HG02981 (cell line): ENCODE results near the gene COBLL1.

Source experiments
- ATAC-seq: cut with Tn5 transposase; IDR thresholded peaks from one replicate; pipeline ENCODE4 v1.9.1; 2021; ENCODE audit warnings: mild to moderate bottlenecking, moderate library complexity; ENCODE audit not compliant: unreplicated experiment

The COBLL1 gene

DNA sequence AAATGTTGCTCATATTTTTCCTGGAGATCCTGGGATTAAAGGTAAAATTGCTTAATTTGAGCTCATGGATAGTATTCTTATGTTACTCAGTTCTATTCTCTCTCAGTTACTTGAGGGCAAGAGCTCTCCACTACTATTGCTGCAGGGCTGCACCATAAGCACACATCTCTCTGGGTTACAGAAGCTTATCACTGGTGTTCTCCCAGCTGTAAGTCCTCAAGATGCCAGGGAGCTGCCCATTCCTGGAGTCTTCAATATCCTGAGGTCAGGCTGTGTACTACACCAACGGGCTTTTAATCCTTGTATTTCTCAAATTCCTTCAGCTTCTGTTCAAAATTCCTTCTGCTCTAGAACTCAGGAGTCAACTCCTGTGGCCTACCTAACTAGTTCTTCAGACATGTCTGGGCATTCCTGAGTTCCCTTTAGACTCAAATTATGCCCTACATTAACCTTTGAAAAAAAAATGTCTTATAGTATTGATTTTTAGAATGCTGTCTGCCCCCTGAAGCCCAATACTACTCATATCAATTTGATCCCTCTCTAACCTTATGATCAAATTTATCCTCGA lies 17.7 kb upstream of the COBLL1 start:
- no peak for ATAC-seq

DNA sequence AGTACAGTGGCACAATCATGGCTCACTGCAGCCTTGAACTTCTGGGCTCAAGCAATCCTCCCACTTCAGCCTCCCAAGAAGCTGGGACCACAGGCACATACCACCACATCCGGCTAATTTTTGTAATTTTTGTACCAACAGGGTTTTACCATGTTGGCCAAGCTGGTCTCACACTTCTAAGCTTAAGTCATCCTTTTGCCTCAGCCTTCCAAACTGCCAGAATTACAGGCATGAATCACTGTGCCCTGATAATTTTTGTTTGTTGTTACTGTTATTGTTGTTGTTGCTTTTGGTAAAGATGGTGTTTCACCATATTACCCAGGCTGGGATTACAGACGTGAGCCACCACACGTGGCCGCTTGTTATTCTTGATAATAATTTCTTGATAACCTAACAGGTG lies 10.5 kb upstream of the COBLL1 start:
- no peak for ATAC-seq

DNA sequence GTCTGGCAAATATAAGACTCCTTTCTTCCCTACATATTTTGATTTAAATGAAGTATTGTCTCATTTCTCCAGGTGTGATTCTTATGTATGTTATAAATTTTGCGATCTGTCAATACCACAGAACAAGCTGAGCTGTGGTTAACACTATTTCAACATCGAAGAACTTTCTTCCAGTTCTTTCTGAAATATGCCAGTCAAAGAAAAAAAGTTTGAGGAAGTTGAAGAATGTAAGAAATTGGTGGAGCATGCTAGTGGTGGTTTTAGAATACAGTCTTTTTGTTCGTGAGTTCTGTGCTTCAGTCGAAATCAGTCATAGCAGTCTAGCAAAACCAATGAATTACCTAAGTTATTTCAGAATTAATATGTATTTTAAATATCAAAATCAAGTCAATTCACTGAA lies 8.6 kb upstream of the COBLL1 start:
- ATAC-seq, result no peak

DNA sequence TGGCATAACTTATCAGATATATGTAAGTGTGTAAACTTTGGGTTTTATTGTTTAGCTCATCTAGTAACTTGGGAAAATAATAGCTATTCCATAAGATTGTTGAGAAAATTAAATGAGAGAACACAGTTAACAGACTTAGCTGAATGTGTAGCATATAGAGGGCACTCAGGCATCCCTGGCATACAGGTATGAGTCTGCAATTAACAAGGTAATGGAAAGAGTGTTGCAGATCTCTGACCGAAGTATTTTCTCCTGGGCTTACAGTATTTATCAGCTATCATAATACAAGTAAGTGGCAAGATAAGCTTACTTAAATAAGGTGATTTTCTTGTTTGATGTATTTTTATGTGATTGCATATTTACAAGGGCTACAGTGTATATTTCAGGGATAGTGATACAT lies 7.9 kb upstream of the COBLL1 start:
- no peak for ATAC-seq

DNA sequence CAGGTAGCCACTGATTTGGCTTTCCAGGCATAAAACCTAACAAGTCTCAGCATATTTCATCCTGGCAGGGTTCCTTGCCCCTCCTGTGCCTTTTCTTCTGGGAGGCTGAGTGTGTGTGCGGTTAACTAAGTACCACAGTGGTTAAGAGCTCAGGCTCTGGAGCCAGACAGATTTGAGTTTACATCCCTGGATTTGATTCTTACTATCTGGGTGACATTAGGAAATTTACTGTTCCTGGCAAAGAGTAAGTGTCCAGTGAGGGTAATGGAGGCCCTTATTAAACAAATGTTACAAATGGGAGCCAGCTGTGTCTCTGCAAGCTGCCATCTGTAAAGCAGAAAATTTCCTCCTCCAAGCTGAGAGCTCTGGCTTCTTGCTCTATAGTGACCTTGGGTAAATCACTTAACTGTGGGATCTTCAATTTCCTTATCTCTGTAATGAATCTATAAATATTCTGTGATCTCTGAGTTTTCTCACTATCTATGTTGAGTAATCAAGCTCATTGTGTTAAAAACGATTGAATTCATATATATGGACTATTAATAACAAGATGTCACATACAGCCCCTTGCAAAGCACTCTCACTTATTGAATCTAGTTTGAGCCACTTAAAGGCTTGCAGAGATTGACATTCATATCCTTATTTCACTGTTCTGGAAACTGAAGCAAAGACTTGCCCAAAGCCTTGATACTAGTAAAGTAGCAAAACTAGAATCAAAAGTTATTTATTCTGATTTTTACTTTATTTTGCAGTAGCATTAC lies 6.5 kb upstream of the COBLL1 start:
- no peak for ATAC-seq

DNA sequence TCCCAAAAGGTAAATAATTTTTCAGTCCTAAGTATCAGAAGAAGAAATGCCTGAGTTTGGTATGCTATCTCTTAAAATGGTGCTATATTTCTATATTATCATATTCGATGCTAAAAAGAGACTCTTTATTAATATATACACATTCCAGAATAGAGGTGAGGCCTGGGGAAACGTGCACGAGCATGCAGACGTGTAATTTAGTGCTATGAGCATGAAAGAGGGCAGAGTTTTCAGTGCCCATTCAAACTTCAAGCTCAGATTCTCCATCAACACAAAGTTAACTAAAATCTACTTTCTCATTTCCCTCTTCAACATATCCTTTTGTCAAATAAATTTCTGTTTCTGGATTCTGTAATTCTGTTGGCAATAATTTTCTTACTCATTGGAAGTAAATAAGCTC lies 5.7 kb upstream of the COBLL1 start:
- ATAC-seq, result no peak

DNA sequence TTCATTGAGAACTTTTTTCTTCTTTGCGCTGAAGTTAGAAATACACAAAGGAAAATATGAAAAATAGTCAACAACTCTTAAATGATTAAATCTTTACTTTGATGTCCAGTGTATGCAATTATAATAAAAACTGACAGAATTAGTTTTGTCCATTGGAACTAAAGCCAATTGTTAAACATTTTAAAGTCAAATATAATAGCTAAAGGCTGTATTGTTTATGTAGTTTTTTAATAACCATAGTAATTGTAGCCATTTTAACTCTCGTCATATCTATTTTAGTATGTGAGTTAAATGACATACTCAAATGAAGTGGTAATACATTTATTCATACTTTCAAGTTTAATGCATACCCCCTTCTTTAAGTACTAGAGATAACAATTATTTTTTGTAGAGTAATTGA lies 4.7 kb upstream of the COBLL1 start:
- ATAC-seq, result no peak

DNA sequence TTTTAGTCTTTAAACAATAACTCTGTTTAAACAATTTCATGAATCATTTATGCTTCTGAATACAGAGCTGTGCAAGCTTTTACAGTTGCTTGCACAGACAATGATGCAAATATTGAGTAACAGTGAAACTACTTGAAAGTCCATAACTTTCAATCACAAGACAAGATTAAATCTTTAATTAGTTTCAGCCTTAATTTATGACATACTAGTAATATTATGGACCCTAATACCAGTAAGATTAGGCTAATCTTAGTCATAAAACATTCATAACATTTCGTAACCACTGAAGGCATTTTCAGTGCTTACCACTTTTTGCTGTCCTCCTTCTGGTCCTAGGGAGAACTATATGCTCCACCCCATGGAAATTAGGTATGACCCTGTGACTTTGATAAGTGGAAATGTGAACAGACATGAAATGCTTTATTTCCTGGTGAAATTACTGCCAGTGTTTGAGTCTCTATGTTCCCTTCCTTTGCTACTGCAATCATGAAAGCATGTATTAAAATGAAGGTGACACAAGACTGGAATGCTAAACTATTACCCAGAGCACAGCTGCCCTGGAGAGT lies 1.8 kb upstream of the COBLL1 start:
- no peak for ATAC-seq

DNA sequence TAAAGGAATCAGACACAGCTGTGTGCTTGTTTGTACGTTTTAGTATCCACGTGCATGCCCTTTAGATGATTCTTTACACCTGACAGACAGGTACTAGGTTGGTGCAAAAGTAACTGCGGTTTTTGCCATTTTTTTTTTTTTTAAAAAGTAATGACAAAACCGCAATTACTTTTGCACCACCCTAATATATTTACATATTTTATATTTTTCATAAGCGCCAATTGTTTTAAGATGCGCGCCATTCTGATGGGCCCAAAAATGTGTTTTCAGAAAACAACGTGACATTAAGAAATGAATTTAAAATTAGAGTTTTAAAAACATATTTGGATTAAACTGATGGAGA lies 972 bp upstream of the COBLL1 start:
- ATAC-seq, result no peak

DNA sequence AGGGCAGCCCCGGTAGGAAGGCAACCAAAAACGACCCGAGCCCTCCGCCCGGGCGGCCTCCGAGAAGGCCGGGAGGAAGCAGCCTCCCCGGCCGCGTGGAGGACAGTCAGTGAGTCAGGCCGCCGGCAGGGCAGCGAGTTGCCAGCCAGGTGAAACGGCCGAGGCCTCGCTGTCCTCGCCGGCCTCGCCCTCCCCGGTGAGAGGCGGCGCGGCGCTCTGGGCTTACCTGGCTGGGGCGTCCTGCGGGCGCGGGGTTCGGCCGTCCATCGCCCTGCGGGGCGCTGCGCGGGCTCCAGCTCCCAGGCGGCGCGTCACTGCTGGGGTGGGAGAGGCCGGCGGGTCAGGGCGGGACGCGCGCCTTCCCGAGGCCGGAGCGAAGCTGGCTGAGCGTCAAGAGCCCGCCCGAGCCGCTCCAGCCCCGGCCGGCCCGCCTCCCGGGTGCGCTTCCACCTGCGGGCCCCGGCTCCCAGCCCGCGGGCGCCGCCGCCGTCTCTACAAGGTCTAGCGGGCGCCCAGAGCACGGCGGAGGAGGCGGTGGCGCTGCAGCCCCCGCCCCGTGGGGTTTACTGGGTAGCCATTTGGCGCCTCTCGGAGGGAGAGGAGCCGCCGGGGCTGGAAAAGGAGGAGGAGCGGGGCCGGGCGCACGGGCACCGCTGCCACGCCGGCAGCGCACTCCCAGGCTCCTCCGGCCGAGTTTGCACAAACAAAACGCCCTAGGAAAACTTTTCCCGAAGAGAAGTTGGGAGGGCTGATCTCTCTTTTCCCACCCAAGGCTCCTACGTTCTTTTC lies 499 bp downstream of the COBLL1 start:
- ATAC-seq, result peak; percentile 54

DNA sequence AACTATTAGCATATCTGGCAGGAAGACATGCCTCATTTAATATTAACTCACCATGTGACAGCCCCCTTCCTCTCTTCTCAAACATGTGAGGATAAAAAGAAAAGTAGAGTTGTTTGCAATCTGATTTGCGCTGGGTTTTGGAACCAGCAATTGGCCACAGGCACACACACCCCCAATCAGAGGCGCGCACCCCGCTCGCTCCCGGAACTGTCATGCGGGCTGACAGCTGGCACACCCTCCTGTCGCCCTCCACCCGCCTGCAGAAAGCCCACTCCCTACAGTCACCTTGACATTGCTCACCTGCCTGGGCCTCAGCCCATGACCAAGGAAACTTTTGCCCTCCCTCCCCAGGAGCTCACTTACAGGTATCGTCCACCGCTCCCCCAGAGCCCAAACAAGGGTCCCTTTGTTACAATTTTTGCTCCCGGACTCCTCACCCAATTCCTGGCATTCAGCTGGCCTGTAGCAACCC lies 1.1 kb downstream of the COBLL1 start:
- no peak for ATAC-seq

DNA sequence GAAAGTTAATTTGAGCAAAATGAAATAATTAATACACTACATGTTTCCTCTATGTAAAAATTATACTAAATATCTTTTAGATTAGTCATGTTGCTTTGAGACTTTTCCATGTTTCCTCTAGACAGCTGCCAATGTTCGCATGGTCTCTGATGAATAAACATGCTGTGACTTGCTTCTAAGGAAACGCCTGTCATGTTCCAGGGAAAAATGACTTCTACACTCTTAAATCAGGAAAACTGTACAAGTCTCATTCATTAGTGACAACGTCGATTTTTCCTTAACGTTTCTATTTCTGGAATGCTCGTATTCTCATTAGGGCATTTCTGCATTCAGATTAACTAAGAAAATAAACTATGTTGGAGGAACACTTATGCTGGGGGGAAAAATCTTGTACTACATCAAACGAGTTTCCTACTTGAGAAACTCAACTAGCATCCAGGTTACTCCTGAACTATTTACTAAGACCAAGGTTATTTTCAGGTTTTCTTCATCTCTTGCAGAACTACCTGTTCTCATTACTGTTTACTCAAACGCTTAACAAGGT lies 1.6 kb downstream of the COBLL1 start:
- no peak for ATAC-seq

DNA sequence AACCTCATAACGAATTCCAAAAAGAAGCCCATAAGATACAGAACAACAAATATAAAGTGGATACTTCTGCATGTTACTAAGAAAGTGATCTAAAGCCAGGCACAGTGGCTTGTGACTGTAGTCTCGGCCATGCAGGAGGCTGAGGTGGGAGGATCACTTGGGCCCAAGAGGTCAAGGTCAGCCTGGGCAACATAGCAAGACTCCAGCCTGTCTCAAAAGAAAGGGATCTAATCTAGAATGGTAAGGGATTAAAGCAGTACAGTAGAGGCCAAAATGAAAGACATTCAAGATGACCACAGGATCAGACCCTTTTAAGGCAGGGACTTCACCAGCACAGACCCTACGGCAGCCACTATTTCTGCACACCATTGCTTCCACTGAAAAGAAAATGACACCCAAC lies 3.8 kb downstream of the COBLL1 start:
- no peak for ATAC-seq

DNA sequence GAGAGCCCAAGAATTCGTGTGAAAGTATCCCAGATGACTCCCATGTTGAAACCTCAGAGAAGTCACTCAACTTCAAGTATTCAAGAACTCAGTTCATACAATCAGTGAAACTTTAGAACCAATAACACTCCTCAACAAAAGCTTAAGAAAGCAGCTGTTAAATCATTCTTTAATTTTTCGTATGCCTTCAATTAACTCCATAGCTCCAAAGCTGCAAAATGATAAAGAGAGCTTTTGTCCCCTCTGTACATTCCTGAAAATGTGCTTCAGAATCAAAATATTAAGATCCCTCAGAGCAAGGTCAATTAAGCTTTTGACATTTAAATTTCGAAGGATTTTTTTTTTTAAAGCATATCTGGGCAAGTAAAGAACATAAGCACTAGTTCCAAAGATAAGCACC lies 4.7 kb downstream of the COBLL1 start:
- ATAC-seq, result no peak

DNA sequence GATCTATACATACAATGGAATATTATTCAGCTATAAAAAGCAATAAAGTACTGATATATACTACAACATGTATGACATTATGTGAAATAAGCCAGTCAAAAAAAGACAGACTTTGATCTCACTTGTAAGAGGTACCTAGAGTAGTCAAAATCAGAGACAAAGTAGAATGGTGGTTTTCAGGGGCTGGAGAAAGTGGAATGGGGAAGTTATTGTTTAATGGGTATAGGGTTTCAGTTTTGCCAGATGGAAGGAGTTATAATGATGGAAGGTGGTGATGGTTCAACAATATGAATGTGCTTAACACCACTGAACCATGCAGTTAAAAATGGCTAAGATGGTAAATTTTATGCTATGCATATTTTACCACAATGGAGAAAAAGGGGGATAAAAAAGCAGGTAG lies 6.3 kb downstream of the COBLL1 start:
- no peak for ATAC-seq

DNA sequence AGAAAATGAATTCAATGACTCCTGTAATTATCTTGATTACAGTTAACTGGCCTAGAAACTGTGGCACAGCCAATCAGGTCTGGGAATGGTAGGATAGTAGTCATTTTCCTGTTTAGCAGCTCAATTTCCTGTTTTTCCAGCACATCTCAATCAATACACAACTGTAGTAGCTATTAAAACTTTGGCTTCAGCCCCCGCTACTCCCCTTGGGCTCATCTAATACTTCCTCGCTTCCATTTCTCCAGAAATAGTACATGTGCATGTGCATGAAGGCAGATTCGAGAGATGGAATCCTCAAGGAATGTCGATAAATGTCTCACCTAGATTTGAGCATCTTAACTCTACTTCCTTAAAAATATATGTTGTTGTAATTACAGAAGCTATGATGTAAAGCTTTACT lies 9.7 kb downstream of the COBLL1 start:
- ATAC-seq, result no peak

DNA sequence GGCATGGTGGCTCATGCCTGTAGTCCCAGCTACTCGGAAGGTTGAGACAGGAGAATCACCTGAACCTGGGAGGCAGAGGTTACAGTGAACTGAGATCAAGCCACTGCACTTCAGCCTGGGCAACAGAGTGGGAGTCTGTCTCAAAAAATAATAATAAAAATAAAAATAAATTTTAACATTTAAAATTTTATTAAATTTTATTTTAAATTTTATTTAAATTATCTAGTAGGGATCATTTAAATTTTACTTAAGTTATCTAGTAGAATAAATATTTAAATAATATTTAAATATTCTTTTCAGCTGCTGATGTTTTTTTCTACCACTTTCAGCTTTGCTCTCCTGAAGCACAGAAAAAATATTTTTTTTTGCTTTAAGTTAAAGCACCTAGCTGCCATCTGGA lies 10.4 kb downstream of the COBLL1 start:
- ATAC-seq, result no peak

DNA sequence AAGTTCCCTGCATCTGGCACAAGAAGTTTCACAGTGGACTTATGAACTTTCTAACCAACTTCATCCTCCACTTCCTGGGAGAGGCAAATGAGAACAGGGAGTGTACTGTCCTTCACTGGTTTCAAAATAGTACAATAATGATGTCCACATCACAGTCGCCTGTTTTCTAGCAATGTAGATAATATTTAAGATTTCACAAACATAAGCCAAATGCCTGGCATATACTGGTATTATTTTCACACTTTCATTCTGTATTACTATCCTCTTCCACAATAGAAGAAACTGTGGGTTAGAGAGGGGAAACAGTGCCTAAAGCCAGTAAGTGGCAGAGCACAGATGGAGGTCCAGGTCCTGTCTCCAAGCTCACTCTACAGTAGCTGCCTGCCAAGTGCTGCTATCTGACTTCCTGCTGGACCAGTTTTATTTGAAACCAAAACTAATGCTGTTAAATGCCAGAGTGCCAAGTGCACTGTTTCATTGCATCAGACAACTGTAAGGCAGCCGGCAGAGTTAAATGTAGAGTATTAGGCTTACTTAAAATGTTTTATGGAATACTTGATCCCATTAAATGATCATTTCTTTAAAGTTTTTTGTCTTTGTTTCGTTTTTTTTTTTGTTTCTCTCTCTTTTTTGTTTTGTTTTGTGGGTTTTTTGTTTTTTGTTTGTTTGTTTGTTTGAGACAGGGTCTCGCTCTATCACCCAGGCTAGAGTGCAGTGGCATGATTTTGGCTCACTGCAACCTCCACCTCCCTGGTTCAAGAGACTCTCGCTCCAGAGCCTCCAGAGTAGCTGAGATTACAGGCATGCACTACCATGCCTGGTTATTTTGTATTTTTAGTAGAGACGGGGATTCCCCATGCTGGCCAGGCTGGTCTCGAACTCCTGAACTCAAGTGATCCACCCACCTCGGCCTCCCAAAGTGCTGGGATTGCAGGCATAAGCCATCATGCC lies 15.1 kb downstream of the COBLL1 start:
- ATAC-seq, result no peak

DNA sequence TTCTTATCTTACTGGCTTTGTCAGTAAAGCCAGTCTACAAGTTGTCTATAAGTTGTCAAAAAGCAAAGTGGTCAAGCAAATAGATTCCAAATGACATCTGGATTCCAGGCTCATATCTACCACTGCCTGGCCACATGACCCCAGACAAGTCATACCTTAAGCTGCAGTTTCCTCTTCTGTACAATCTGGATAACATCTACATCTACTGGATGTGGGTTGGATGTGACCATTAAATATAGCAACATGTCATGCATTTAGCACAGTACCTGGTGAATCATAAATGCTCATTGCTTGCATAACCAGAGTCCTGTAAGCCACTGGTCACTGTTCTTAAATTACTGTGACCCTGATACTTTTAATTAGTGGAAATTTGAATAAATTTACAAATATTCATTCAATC lies 16.8 kb downstream of the COBLL1 start:
- no peak for ATAC-seq

DNA sequence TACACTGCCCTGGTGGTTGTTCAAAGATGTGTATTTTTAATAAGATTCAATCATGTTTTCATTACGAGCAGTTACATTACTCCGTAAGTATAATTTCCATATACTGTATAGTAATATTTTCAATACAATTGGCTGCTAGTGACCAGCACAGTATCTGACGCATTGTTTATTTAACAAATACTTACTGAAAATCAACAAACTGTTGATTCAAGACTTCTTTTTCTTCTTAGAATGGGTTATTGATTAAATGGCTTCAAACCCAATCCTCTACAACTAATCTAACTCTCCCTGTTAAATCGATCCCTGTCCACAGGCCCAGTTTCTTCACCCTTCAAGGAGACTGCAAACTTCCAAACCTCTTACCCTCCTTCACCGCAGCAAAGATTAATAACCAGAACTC lies 18.5 kb downstream of the COBLL1 start:
- no peak for ATAC-seq
